RCC 7860 (cell line): ENCODE results near the gene GUCY1B1.
"Not testable (repeated sequence)": the region's sequence is repeated elsewhere in the genome, so short reads cannot be mapped to it uniquely, and the experiment has no call there.

ENCODE experiments used
- DNase-seq: peaks from one replicate; pipeline ENCODE4 v3.0.0-alpha.2; 2015; ENCODE audit warnings: low spot score
- FAIRE-seq: peaks from 2 replicates; lab custom pipeline; 2012; peaks lifted over from hg19 to GRCh38; lab: Jason Lieb, UNC

GUCY1B1 gene

DNA sequence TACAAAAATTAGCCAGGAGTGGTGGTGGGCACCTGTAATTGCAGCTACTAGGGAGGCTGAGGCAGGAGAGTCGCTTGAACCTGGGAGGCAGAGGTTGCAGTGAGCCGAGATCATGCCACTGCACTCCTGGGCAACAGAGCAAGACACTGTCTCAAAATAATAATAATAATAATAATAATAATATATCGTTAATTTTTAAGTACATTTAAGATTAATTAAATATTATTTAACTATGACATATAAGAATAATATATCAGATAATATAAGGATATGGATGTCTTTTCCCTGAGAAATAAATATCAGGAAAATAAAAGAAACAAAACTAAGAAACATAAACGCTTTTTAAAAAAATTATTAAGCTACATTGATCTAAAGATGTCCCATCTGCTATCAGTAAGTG is 38.8 kb downstream of the GUCY1B1 start:
- not testable (repeated sequence) for DNase-seq, FAIRE-seq

DNA sequence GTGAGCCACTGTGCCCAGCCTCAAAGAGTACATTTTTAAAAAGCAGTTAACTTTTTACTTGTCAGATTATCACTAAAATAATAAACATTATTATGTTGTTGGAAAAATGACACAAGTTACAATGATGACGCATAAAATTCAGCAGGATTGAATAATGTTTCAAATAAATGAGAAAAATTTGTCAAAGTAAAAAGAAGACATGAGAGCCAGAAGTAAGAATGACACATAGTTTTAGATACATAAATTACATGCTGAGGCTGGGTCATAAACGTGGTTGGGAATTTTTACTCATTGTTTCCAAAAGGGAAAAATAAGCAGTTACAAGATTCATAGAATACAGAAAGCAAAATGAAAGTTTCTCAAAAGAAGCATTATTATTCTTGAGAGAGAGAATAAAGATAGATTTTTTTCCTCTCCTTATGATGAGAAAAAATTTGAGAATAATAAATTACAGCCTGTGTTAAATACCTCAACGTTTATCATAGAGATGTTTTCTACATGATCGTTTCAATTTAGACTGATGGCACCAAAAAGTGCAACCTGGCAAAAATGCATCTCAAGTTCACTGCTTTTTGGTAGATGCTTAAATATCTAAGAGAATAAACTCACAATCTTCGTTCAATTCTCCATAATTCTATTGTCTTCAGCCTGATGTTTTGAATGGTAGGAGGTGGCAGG is 40.4 kb downstream of the GUCY1B1 start:
- FAIRE-seq (no peak), DNase-seq (no peak)

DNA sequence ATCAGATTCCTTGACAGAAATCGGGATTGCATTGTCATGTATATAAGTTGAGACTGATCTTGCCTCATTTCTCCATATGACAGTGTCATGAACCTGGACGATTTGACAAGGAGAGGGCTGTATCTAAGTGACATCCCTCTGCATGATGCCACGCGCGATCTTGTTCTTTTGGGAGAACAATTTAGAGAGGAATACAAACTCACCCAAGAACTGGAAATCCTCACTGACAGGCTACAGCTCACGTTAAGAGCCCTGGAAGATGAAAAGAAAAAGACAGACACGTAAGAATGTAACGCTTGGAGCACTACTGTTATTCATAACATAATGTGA is 40.9 kb downstream of the GUCY1B1 start:
- DNase-seq (no peak), FAIRE-seq (no peak)

DNA sequence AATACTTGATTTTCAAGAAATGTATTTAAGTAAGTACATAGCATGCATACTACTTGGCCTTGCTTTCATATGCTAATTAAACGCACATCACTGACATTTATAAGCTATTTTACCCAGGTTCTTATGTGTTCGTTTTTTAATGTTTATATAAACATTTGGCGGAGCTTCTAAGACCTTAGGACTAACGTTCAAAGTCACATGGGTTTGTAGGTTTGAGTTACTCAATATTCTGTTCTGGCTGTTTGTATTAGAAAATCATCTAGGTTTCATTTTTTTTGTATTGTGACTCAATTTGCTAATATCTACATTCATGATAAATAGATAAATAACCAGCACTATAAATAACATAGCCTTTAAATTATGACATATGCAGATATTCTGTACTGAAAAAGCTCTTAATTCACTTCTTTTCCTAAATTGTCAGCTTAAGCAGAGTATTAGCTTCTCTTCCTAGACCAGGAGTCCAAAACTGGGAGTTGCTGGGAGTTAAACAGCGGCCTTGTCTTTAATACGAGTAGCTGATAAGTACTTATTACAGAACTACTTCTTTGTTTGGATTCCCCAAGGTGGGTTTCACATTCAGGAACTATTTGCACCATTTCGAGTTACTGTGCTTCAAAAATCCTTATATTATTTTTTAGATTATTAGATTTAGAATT is 42.0 kb downstream of the GUCY1B1 start:
- no peak for DNase-seq

DNA sequence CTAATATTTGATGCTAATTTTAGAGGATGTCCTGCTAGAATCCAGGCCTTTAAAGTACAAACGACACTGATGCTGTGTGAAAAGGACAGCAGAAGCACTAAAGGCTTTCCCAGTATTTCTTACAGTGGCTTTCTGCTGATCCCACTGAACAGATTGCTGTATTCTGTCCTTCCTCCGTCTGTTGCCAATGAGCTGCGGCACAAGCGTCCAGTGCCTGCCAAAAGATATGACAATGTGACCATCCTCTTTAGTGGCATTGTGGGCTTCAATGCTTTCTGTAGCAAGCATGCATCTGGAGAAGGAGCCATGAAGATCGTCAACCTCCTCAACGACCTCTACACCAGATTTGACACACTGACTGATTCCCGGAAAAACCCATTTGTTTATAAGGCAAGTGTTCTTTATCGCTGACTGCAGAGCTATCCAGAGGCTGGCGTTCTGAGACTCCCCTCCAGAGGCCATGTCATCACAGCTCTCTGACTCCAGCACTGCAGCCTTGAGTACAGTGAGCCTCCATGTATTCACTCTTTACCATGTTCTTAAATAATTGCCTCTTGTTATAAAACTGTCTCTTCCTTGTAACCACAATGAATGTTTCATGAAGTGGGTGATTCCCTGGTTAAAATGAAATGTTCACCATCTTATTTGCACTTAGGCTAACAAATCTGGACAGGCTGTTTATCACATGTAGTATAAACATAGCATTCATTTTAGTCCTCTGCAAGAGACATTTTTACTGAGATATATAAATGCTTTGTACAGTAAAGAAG is 43.6 kb downstream of the GUCY1B1 start:
- FAIRE-seq (no peak), DNase-seq (no peak)

More for the DNA sequence above, 42.0 kb downstream of the GUCY1B1 start:
- FAIRE-seq, result no peak

GRCh38 chr4:155805016-155805415 is 46.2 kb downstream of the GUCY1B1 start:
- FAIRE-seq (no peak), DNase-seq (no peak)

DNA sequence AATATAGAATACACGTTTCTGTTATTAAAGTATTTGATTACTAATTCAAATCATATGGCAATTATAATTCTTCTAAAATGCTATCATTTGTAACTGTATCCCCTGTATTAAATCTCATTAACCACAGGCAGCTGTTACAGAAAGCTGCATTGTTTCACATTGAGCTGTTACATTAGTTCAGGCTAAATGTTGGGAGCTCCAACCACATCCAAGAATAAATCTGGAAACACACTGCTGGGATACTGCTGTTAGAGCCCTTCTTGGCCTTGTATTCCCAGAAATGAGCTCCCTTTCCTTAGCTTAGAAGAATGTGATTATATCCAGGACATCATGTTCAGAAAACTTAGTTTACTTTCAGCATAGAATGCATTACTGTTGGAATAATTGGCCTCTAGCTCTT is 48.2 kb downstream of the GUCY1B1 start:
- FAIRE-seq, result no peak
- DNase-seq, result no peak

- peak; percentile 81 for FAIRE-seq
- DNase-seq, result peak; percentile 67
Measured at GRCh38 chr4:155809835-155810234, 51.0 kb downstream of the GUCY1B1 start.

- FAIRE-seq, result no peak
Measured at GRCh38 chr4:155811083-155811482, 52.3 kb downstream of the GUCY1B1 start.

GRCh38 chr4:155818639-155819038 is 59.8 kb downstream of the GUCY1B1 start:
- no peak for FAIRE-seq

More at GRCh38 chr4:155811083-155811482, 52.3 kb downstream of the GUCY1B1 start:
- no peak for DNase-seq

GRCh38 chr4:155819066-155819465 is 60.2 kb downstream of the GUCY1B1 start:
- no peak for FAIRE-seq

More at GRCh38 chr4:155818639-155819038, 59.8 kb downstream of the GUCY1B1 start:
- DNase-seq, result no peak

DNA sequence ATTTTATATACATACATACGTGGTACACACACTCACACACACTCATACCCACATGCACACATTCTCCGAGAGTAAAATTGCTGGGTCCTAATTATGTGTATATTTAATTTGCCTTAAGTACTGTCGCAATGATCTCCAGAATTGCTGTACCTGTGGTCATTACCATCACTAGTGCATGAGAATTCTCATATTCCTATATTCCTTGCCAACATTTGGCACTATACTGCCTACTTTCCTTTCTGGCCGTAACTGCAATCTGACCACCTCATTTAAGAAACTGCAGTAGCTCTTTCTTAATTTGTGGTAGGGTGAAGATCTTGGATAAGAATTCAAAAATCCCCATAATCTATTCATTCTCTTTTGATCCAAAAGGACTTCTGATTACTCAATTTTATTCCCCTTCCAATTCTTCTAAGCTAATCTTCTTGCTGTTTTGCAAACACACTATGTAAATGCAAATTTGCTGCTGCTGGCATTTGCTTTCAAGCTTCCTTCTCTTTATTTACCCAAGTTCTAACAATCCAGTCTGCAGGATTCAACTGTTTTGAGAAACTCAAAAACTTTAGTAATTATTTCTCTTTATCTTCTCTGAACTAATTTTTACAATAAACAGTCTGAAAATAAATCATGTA is 62.2 kb downstream of the GUCY1B1 start:
- no peak for FAIRE-seq
- no peak for DNase-seq

More at GRCh38 chr4:155819066-155819465, 60.2 kb downstream of the GUCY1B1 start:
- no peak for DNase-seq

GRCh38 chr4:155822572-155822971 is 63.8 kb downstream of the GUCY1B1 start:
- peak; percentile 3 for DNase-seq

GRCh38 chr4:155828628-155829027 is 69.8 kb downstream of the GUCY1B1 start:
- FAIRE-seq (no peak), DNase-seq (no peak)

More at GRCh38 chr4:155822572-155822971, 63.8 kb downstream of the GUCY1B1 start:
- no peak for FAIRE-seq

- DNase-seq (no peak), FAIRE-seq (no peak)
Measured at GRCh38 chr4:155832664-155833063, 73.8 kb downstream of the GUCY1B1 start.

DNA sequence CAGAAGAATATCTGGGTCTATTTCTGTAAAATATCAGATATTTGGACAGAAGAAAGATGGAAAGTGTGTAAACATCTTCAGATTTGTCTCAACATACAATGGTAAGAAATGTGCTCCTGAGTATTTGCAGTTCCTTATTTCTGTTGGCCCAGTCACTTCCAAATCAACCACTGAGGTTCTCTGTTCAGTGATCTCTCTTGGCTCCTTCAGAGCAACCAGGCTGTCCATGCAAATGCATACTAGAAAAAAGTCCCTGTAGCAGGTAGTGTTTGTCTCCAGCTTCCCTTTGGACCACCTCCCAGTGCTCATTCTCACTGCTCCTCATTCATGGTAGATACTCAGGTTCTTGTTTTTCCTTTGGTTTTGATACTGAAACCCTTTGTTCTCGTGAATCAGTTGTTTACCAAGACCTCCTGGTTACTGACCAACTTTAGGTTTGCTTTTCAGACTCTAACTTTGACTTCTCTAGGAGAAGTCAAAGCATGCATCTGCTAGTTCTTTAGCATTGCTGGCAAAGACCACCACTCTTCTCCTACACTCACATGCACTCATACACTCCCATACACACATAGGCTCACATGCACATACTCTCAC is 78.5 kb downstream of the GUCY1B1 start:
- FAIRE-seq (no peak), DNase-seq (no peak)

GRCh38 chr4:155842080-155842479 is 83.3 kb downstream of the GUCY1B1 start:
- FAIRE-seq, result no peak

GRCh38 chr4:155846929-155847328 is 88.1 kb downstream of the GUCY1B1 start:
- FAIRE-seq (no peak), DNase-seq (no peak)

More at GRCh38 chr4:155842080-155842479, 83.3 kb downstream of the GUCY1B1 start:
- no peak for DNase-seq

- FAIRE-seq (no peak), DNase-seq (no peak)
Measured at GRCh38 chr4:155849042-155849441, 90.2 kb downstream of the GUCY1B1 start.

GRCh38 chr4:155853189-155853588 is 94.4 kb downstream of the GUCY1B1 start:
- no peak for DNase-seq
- no peak for FAIRE-seq
